Neural cell (in vitro differentiated cells): ENCODE results near the gene RARG. TPM values are rescaled to one million over a fixed set of nuclear protein-coding genes. Genes with fewer than 3 reads are reported as not detected.
"Not testable (repeated sequence)": the region's sequence is repeated elsewhere in the genome, so short reads cannot be mapped to it uniquely, and the experiment has no call there.

Source experiments
- H2AFZ ChIP-seq: fragments of 200-600, 300-800 bp; sonication (generic), shearing (Covaris generic); 2 replicates; pipeline ENCODE4 v1.6.0; 2014; ENCODE audit warnings: low read depth, mild to moderate bottlenecking, antibody characterized with exemption, low read length, moderate library complexity
- H3F3A ChIP-seq: fragments of 200-600 bp; shearing (Covaris generic); 2 replicates; pipeline ENCODE4 v1.6.1; 2016; ENCODE audit warnings: mild to moderate bottlenecking, moderate library complexity, mixed read lengths, antibody characterized with exemption, low read length; ENCODE audit not compliant: insufficient read depth, poor library complexity, severe bottlenecking
- H3K27ac ChIP-seq: fragments of 200-600, 300-800 bp; sonication (generic), shearing (Covaris generic); 2 replicates; pipeline ENCODE4 v1.5.1; 2014; ENCODE audit warnings: mild to moderate bottlenecking, low read length, moderate library complexity
- H3K27me3 ChIP-seq: fragments of 300-800, 200-600 bp; sonication (generic), shearing (Covaris generic); 2 replicates; pipeline ENCODE4 v1.6.0; 2014; ENCODE audit warnings: mild to moderate bottlenecking, low read depth, low read length, moderate library complexity; ENCODE audit not compliant: insufficient read depth
- H3K36me3 ChIP-seq: fragments of 300-800, 200-600 bp; sonication (generic), shearing (Covaris generic); 2 replicates; pipeline ENCODE4 v1.5.1; 2014; ENCODE audit warnings: mild to moderate bottlenecking, antibody characterized with exemption, low read length, moderate library complexity; ENCODE audit not compliant: insufficient read depth
- H3K4me2 ChIP-seq: fragments of 300-800, 200-600 bp; sonication (generic), shearing (Covaris generic); 2 replicates; pipeline ENCODE4 v1.6.0; 2014; ENCODE audit warnings: mild to moderate bottlenecking, low read length
- H3K4me3 ChIP-seq: fragments of 300-800, 200-600 bp; sonication (generic), shearing (Covaris generic); 2 replicates; pipeline ENCODE4 v1.5.1; 2014; ENCODE audit warnings: mild to moderate bottlenecking, low read length, moderate library complexity
- H3K79me2 ChIP-seq: fragments of 200-600 bp; shearing (Covaris generic); replicated peaks from 2 replicates; pipeline ENCODE4 v1.6.0; 2014; ENCODE audit warnings: mild to moderate bottlenecking, low read length, moderate library complexity; ENCODE audit not compliant: insufficient read depth
- H3K9ac ChIP-seq: fragments of 300-800, 200-600 bp; sonication (generic), shearing (Covaris generic); 2 replicates; pipeline ENCODE4 v1.6.1; 2016; ENCODE audit warnings: mild to moderate bottlenecking, low read length, mixed read lengths
- H3K9me2 ChIP-seq: fragments of 200-600 bp; shearing (Covaris generic); 2 replicates; pipeline ENCODE4 v1.6.1; 2016; ENCODE audit warnings: mild to moderate bottlenecking, low read length, mixed read lengths; ENCODE audit not compliant: insufficient read depth
- H3K9me3 ChIP-seq: fragments of 200-600, 300-800 bp; sonication (generic), shearing (Covaris generic); 2 replicates; pipeline ENCODE4 v1.6.1; 2016; ENCODE audit warnings: mild to moderate bottlenecking, mixed run types, low read length, moderate library complexity, mixed read lengths
- H4K20me1 ChIP-seq: fragments of 200-600 bp; shearing (Covaris generic); 2 replicates; pipeline ENCODE4 v1.6.1; 2016; ENCODE audit warnings: mild to moderate bottlenecking, mixed run types; ENCODE audit not compliant: insufficient read depth
- CTCF ChIP-seq: fragments of 450-650 bp; IDR thresholded peaks from 2 replicates; pipeline ENCODE4 v1.5.1; 2014; ENCODE audit warnings: antibody characterized with exemption, mild to moderate bottlenecking, moderate library complexity; ENCODE audit not compliant: poor library complexity, severe bottlenecking
- EP300 ChIP-seq: fragments of 450-650 bp; conservative IDR thresholded peaks from 2 replicates; pipeline ENCODE4 v1.6.1; 2014; ENCODE audit warnings: antibody characterized with exemption, mild to moderate bottlenecking, moderate library complexity; ENCODE audit not compliant: poor library complexity, severe bottlenecking
- EZH2 ChIP-seq: fragments of 200-600, 300-800 bp; shearing (Covaris generic), sonication (generic); IDR thresholded peaks from 2 replicates; pipeline ENCODE4 v1.6.1; 2014; ENCODE audit warnings: antibody characterized with exemption, low read length, borderline replicate concordance, mild to moderate bottlenecking; ENCODE audit not compliant: insufficient read depth, poor library complexity, severe bottlenecking
- MXI1 ChIP-seq: fragments of 450-650 bp; conservative IDR thresholded peaks from 2 replicates; pipeline ENCODE4 v1.6.1; 2014; ENCODE audit warnings: antibody characterized with exemption, mild to moderate bottlenecking; ENCODE audit not compliant: poor library complexity, severe bottlenecking
- POLR2AphosphoS5 ChIP-seq: IDR thresholded peaks from 2 replicates; pipeline ENCODE4 v1.6.1; 2012
- RAD21 ChIP-seq: fragments of 450-650 bp; conservative IDR thresholded peaks from 2 replicates; pipeline ENCODE4 v1.6.1; 2014; ENCODE audit warnings: antibody characterized with exemption, mild to moderate bottlenecking, moderate library complexity
- REST ChIP-seq: IDR thresholded peaks from 2 replicates; pipeline ENCODE4 v1.6.1; 2012; ENCODE audit warnings: borderline replicate concordance
- SMC3 ChIP-seq: fragments of 450-650 bp; conservative IDR thresholded peaks from 2 replicates; pipeline ENCODE4 v1.6.1; 2014; ENCODE audit warnings: antibody characterized with exemption, mild to moderate bottlenecking, moderate library complexity; ENCODE audit not compliant: poor library complexity
- TAF1 ChIP-seq: IDR thresholded peaks from 2 replicates; pipeline ENCODE4 v1.6.1; 2012; ENCODE audit warnings: low read depth
- polyA plus RNA-seq: library from polyadenylated mRNA; depleted of rRNA; stranded (reverse); fragments of >200 nt; gene quantifications from 2 replicates; pipeline ENCODE4 v1.2.3, GENCODE V29; 2014

The RARG gene
- polyA plus RNA-seq, 1 donor from 2014 or later: 0.61 TPM

- peak overlapping the region; percentile 93 for H3K4me3 ChIP-seq
- no peaks in the 10 kb centered on the region for H4K20me1 ChIP-seq
- TF ChIP-seq TAF1: no peak
- no peak for TF ChIP-seq SMC3
- TF ChIP-seq CTCF: no peak
- no peak for TF ChIP-seq POLR2AphosphoS5
- TF ChIP-seq RAD21: no peak
- TF ChIP-seq MXI1: no peak
- TF ChIP-seq REST: no peak
- TF ChIP-seq EP300: no peak
- TF ChIP-seq EZH2: no peak
- peaks cover 4% of the 10 kb centered on the region for H3F3A ChIP-seq
- H3K27me3 ChIP-seq: no peaks in the 10 kb centered on the region
- H3K27ac ChIP-seq: peak overlapping the region; percentile 95
- H3K9me2 ChIP-seq: no peaks in the 10 kb centered on the region
- peaks cover 30% of the 10 kb centered on the region for H3K79me2 ChIP-seq
- H3K36me3 ChIP-seq: no peaks in the 10 kb centered on the region
- H2AFZ ChIP-seq: peak overlapping the region; percentile 79
- peak overlapping the region; percentile 87 for H3K4me2 ChIP-seq
- H3K9ac ChIP-seq: peak overlapping the region; percentile 82
- H3K9me3 ChIP-seq: no peaks in the 10 kb centered on the region
These were observed 52.3 kb downstream of the RARG start for GRCh38 chr12:53179687-53180219.

- not testable (repeated sequence) for H3K4me3 ChIP-seq, H3K4me2 ChIP-seq, H3K27ac ChIP-seq, H3K27me3 ChIP-seq, H3K9ac ChIP-seq, H3F3A ChIP-seq, H2AFZ ChIP-seq, H3K36me3 ChIP-seq, H3K9me3 ChIP-seq, H3K9me2 ChIP-seq, H4K20me1 ChIP-seq
- peaks cover 22% of the 10 kb centered on the region for H3K79me2 ChIP-seq
These were observed 53.2 kb downstream of the RARG start for GRCh38 chr12:53178803-53179202.

- H3K9me3 ChIP-seq, H3K27ac ChIP-seq, H3K9me2 ChIP-seq, H3K4me2 ChIP-seq, H3K36me3 ChIP-seq, H3K4me3 ChIP-seq, H2AFZ ChIP-seq, H3F3A ChIP-seq, H3K27me3 ChIP-seq, H4K20me1 ChIP-seq, H3K9ac ChIP-seq: not testable (repeated sequence)
- peaks cover 12% of the 10 kb centered on the region for H3K79me2 ChIP-seq
These were observed 54.6 kb downstream of the RARG start for GRCh38 chr12:53177447-53177846.
